ENCODE measurements around the gene ACP3. TPM values are rescaled to one million over a fixed set of nuclear protein-coding genes. Genes with fewer than 3 reads are reported as not detected.
A peak's percentile ranks its signal among the peaks of the same experiment; 100 is the strongest.

The ACP3 gene
- total and polyA plus RNA-seq, 2 of the 4 experiments (the other 2 are of a cell fraction) = 0.36 to 0.54 TPM

GRCh38 chr3:132404276-132404675, 87.1 kb downstream of the ACP3 start:
- intact Hi-C loops (cut with micrococcal nuclease) = no loop called here
- no TSS peak for BruUV-seq (replicated peaks)
- H4K20me1 ChIP-seq (ENCODE audit: insufficient read depth, low read length) = no peaks in the 10 kb centered on the region
- no peak overlapping the region for H3K9ac ChIP-seq (ENCODE audit: low read depth, low read length)
- in situ Hi-C loops (cut with MboI; ENCODE audit: low sequenced_read_pairs) = loop anchor here (5.0 kb wide), 2 partner anchors 42 to 147 kb away; no protein-coding TSS in a partner anchor
- ChIA-PET CTCF (no interaction called here), POLR2A (ENCODE audit: unreplicated experiment) (no interaction called here)
- no peak overlapping the region for H2BK15ac ChIP-seq (ENCODE audit: low read depth, low read length)
- no peak overlapping the region for H4K91ac ChIP-seq (ENCODE audit: insufficient read depth, low read depth, low read length)
- H3K9me1 ChIP-seq (ENCODE audit: insufficient read depth, low read length) = no peaks in the 10 kb centered on the region
- H3K4ac ChIP-seq (ENCODE audit: low read depth, low read length) = no peak overlapping the region
- no peaks in the 10 kb centered on the region for H3K9me3 ChIP-seq (ENCODE audit: control insufficient read depth, insufficient read depth, low read length)
- no peak overlapping the region for H3K18ac ChIP-seq (ENCODE audit: low read depth, low read length)
- no peak overlapping the region for H3K56ac ChIP-seq (ENCODE audit: extremely low read depth, insufficient read depth, low read length)
- H3K4me2 ChIP-seq (ENCODE audit: low read depth, low read length) = no peak overlapping the region
- no peak overlapping the region for H2AFZ ChIP-seq (replicated peaks; ENCODE audit: low read length, poor library complexity)
- H3K4me1 ChIP-seq (ENCODE audit: control insufficient read depth, insufficient read depth, low read length) = no peaks in the 10 kb centered on the region
- H3K36me3 ChIP-seq (ENCODE audit: control insufficient read depth, insufficient read depth, low read length) = no peaks in the 10 kb centered on the region
- TF ChIP-seq SMC3 (IDR thresholded peaks at IDR 0.05; ENCODE audit: low read depth, low read length) = no peak
- TF ChIP-seq CHD1 (IDR thresholded peaks at IDR 0.05; ENCODE audit: low read depth, low read length) = no peak
- peak; percentile 33; the same call in 1 of the 2 replicates for TF ChIP-seq CEBPB (IDR thresholded peaks at IDR 0.05; ENCODE audit: low read depth, low read length)
- TF ChIP-seq MXI1 (IDR thresholded peaks at IDR 0.05; ENCODE audit: borderline replicate concordance, low read depth, low read length) = no peak
- TF ChIP-seq RCOR1 (IDR thresholded peaks at IDR 0.05; ENCODE audit: insufficient replicate concordance, low read length) = no peak
- TF ChIP-seq POLR2A (IDR thresholded peaks at IDR 0.05; ENCODE audit: low read depth, low read length) = no peak
- TF ChIP-seq RFX5 (IDR thresholded peaks at IDR 0.05; ENCODE audit: low read depth, low read length) = no peak
- no peak for TF ChIP-seq FOS (IDR thresholded peaks at IDR 0.05; ENCODE audit: low read depth, low read length)
- H3K27me3 ChIP-seq (ENCODE audit: control insufficient read depth, insufficient read depth, low read length) = peaks cover 5% of the 10 kb centered on the region
- H3K4me3 ChIP-seq (ENCODE audit: insufficient read depth, low read depth, low read length) = no peak overlapping the region
- H3K79me1 ChIP-seq (ENCODE audit: low read depth in 1 of 2, low read length in 2 of 2) = no peaks in the 10 kb centered on the region
- no peak for DNase-seq
- H2BK20ac ChIP-seq (ENCODE audit: low read depth, low read length) = no peak overlapping the region
- no peak overlapping the region for H2AK5ac ChIP-seq (ENCODE audit: low read depth, low read length)
- dilution Hi-C loops (cut with HindIII; ENCODE audit: low sequenced_read_pairs, unreplicated experiment) = no loop called here
- no peak overlapping the region for H4K8ac ChIP-seq (ENCODE audit: low read depth in 2 of 2, low read length in 2 of 2)
- no peak overlapping the region for H2BK5ac ChIP-seq (ENCODE audit: low read depth, low read length, poor library complexity, severe bottlenecking)
- WGBS, 2 experiments (ENCODE audit: extremely low coverage in 2 of 2, insufficient read length in 1 of 2) = no CpG with 5 or more reads among the region's 3 CpGs
- no peak for ATAC-seq (ENCODE audit: low read depth)
- no peak overlapping the region for H2AK9ac ChIP-seq (replicated peaks; ENCODE audit: low read depth, low read length, poor library complexity)
- H3K14ac ChIP-seq (replicated peaks; ENCODE audit: low read depth, low read length) = no peak overlapping the region
- no peak overlapping the region for H2BK120ac ChIP-seq (ENCODE audit: low read depth, low read length)
- H4K5ac ChIP-seq (ENCODE audit: low read depth, low read length) = no peak overlapping the region
- no peak overlapping the region for H3K23ac ChIP-seq (ENCODE audit: low read depth, low read length)
- no peak overlapping the region for H3K27ac ChIP-seq (ENCODE audit: insufficient read depth, low read length)
